Nephron progenitor cell (in vitro differentiated cells): ENCODE measurements around the gene TTC21A.

Source experiments
- DNase-seq: peaks from one replicate; pipeline ENCODE4 v3.0.0; 2021
- H3K27ac Mint-ChIP-seq: 2 replicates; pipeline ENCODE4 v1.8.0; 2021; ENCODE audit warnings: mild to moderate bottlenecking, moderate library complexity, mixed read lengths
- H3K27me3 Mint-ChIP-seq: 2 replicates; pipeline ENCODE4 v1.8.0; 2021; ENCODE audit warnings: mild to moderate bottlenecking, low read depth, mixed read lengths; ENCODE audit not compliant: poor library complexity
- H3K36me3 Mint-ChIP-seq: 2 replicates; pipeline ENCODE4 v1.8.0; 2021; ENCODE audit warnings: low read depth, mixed read lengths
- H3K4me1 Mint-ChIP-seq: 2 replicates; pipeline ENCODE4 v1.8.0; 2021; ENCODE audit warnings: mixed read lengths
- H3K4me3 Mint-ChIP-seq: 2 replicates; pipeline ENCODE4 v1.8.0; 2021; ENCODE audit warnings: mild to moderate bottlenecking, moderate library complexity, mixed read lengths
- H3K9me3 Mint-ChIP-seq: 2 replicates; pipeline ENCODE4 v1.8.0; 2021; ENCODE audit warnings: mild to moderate bottlenecking, moderate library complexity, mixed read lengths
- TF ChIP-seq, protein P1 (sequence below): fragments of 200-600 bp; sonication (generic); IDR thresholded peaks from 2 replicates; pipeline ENCODE4 v1.5.0; 2021; ENCODE audit warnings: antibody characterized with exemption

TTC21A gene

DNA sequence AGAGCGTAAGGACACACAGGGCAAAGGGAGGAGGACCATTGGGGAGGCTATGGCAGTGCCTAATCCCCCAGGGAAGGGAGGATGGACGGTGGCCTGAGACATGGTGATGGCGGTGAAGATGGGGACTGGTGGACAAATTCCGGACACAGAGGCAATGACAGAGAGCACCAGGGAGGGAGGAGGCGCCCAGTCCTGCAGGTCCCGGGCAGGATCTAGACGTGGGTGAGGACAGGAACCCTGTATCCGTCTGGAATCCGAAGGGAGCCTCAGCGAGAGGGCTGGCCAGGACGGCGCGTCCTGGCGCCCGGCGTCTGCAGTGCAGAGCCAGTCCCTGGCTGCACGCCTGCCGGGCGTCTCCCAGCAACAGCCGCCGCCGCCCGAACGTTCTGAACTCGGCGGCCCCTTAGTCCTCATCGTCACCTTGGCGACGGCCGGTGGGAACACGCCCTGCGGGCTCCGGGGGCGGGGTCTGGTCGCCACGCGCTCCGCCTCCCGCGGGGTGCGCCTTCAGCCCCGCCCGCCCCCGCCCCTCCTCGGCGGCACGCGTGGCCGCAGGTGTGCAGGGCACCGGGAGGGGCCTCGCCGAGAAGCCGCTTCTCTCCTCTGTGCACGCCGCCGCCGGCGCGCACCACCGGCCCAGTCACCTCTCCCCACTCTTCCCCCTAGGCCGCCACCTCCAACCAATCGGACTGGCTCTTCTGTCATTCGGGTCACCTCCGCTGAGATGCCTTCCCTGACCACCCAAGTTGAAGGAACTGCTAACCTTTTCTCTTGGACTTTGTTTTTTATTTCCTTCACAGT is 73.3 kb downstream of the TTC21A start:
- Mint-ChIP-seq H3K9me3 (no peaks in the 10 kb centered on the region), H3K4me1 (peaks cover 69% of the 10 kb centered on the region), H3K36me3 (no peaks in the 10 kb centered on the region), H3K27ac (peak overlapping the region; percentile 66), H3K4me3 (peak overlapping the region; percentile 91), H3K27me3 (peaks cover 11% of the 10 kb centered on the region)
- TF ChIP-seq, protein P1, sequence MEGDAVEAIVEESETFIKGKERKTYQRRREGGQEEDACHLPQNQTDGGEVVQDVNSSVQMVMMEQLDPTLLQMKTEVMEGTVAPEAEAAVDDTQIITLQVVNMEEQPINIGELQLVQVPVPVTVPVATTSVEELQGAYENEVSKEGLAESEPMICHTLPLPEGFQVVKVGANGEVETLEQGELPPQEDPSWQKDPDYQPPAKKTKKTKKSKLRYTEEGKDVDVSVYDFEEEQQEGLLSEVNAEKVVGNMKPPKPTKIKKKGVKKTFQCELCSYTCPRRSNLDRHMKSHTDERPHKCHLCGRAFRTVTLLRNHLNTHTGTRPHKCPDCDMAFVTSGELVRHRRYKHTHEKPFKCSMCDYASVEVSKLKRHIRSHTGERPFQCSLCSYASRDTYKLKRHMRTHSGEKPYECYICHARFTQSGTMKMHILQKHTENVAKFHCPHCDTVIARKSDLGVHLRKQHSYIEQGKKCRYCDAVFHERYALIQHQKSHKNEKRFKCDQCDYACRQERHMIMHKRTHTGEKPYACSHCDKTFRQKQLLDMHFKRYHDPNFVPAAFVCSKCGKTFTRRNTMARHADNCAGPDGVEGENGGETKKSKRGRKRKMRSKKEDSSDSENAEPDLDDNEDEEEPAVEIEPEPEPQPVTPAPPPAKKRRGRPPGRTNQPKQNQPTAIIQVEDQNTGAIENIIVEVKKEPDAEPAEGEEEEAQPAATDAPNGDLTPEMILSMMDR: no peak
- peak; percentile 92 for DNase-seq

DNA sequence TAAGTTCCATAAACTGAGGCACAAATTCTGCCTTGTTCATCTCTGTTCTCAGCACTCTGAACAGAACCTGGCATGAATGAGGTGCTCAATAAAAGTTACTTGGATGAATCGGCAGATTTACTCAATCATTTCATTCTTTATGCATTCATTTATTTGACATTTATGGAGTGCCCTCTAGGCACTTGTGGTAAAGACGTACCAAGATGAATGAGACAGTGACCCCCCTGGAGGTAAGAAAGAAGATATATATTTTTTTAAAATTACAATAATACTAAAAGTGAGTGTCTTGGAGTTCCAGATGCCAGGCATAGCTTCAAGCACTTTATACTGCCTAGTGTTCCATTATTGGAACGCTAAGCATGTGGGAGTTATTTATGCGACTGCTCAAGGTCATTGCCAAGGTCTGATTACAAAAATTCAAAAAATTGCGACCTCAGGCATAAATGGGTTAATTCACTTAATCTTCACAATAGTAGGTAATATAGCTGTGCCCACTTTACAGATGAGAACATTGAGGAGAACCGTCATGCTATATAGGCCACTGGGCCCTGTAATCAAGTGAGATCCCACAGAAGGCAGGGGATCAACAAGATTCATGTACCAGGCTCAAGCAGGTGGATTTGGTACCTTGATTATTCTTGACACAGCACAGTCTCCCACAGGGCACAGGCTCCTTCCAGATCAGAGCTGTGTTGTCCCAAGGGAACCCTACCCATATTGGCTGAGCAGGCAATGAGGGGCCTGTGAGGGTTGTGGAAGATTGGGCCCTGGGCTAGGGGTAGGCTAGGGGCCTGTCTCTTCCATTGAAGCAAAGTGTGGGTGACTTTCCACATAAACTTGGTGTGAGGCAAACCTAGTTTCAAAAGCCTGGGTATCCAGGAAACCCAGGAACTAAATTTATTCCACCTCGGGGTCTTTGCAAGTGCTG is 74.2 kb downstream of the TTC21A start:
- Mint-ChIP-seq H3K9me3 (no peaks in the 10 kb centered on the region), H3K4me3 (peak overlapping the region; percentile 77), H3K27ac (no peak overlapping the region), H3K4me1 (peaks cover 63% of the 10 kb centered on the region), H3K27me3 (peaks cover 11% of the 10 kb centered on the region), H3K36me3 (no peaks in the 10 kb centered on the region)
- no peak for DNase-seq
- TF ChIP-seq, protein P1: no peak

DNA sequence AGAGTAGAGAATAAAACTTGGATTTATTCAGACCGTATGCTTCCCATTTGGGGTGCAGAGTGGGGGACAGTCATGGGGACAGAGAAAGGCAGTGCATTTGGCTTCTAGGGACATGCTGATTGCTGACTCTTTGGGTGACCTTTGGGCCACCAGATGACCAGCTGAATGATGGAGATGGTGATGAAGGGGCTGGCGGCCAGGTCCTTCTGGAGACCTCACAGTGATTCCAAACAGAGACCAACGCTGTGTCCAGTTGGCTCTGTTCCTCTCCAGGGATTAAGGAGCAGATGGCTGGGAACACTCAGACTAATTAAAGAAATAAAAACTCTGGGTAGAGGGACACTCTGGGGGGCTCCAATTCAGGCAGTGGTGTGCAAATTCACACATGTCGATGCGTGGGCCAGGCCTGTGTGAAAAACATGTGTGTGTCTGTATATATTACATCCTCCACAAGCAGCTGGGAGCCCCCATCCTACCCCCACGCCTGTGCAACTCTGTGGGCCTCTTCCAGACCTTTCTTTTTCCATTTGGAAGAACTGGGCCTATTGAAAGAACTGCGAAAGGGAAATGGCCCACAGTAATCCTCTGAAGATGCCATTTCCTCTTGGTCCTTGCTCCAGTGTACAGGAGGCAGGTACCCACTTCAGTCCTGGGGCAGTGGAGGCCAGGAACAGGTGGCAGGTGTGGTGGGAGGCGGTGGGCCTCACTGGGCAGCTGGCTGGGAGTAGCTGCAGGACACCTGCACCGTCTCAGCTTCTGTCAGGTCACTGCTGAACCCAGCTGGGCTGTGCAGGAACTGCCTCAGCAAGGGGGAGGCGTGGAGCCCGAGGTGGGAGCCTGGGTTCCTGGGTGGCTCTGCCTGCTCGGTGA is 76.0 kb downstream of the TTC21A start:
- no peaks in the 10 kb centered on the region for H3K9me3 Mint-ChIP-seq
- no peak for DNase-seq
- peaks cover 11% of the 10 kb centered on the region for H3K27me3 Mint-ChIP-seq
- H3K27ac Mint-ChIP-seq: peak overlapping the region; percentile 29
- H3K36me3 Mint-ChIP-seq: peaks cover 7% of the 10 kb centered on the region
- no peak overlapping the region for H3K4me3 Mint-ChIP-seq
- peaks cover 48% of the 10 kb centered on the region for H3K4me1 Mint-ChIP-seq
- TF ChIP-seq, protein P1: no peak

DNA sequence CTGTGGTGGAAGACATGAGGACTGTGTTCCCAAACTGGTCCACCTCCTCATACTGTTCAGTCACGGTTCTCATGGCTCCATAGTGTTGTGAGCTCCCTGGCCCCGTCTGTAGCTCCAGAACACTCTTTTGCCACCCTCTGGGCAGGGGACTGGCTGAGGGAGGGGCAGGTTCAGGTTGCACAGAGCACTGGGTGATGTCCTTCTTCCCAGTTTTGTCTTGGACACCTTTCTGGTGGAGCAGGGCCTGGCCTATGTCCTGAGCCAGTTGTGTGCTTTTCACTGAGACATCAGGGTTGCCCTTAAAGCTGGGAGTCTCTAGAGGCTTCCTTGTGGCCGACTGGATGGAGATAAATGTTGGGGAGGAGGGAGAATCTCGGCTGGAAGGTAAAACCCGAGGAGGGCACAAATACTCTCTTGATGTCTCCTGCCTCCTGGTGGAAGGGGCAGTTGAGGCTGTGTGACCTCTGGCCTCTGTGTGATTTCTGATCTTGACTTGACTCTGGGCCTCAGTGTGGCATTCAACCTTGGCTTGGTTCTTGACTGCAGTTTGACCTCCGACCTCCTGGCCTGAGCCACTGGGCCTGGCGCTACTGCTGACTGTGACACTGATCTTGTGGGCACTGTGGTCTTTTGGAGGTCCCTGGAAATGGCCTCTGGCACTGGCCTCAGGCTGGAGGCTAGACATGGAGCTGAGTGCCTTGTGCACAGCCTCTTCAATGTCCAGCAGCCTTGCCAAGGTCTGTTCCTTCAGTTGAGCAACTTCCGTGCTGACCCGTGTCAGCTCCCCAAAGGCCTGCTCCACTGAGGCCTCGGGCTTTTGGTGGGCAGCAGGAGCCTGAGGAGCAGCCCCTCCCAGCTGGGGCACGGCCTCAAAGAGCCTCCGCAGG is 76.8 kb downstream of the TTC21A start:
- Mint-ChIP-seq H3K4me1 (peaks cover 40% of the 10 kb centered on the region), H3K4me3 (no peak overlapping the region), H3K36me3 (peaks cover 7% of the 10 kb centered on the region), H3K27ac (no peak overlapping the region), H3K9me3 (no peaks in the 10 kb centered on the region), H3K27me3 (peaks cover 11% of the 10 kb centered on the region)
- TF ChIP-seq, protein P1: no peak
- no peak for DNase-seq

DNA sequence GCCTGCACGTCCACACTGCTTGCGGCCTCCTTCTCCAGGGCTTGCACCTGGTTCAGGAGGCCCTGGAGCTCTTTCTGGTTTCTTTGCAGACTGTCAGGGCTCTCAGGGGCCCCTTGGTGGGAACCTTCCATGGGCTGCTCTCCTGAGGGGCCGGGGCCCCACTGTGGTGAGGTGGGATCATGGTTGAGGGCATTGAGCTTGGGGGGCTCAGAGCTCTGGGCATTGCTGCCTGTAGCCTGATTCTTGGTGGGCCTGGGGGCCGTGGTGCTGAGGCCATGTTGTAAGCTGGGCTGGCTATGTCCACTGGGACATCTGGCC is 77.4 kb downstream of the TTC21A start:
- H3K27me3 Mint-ChIP-seq: peaks cover 11% of the 10 kb centered on the region
- no peak overlapping the region for H3K27ac Mint-ChIP-seq
- no peak for DNase-seq
- peaks cover 40% of the 10 kb centered on the region for H3K4me1 Mint-ChIP-seq
- no peak overlapping the region for H3K4me3 Mint-ChIP-seq
- no peaks in the 10 kb centered on the region for H3K9me3 Mint-ChIP-seq
- TF ChIP-seq, protein P1: no peak
- H3K36me3 Mint-ChIP-seq: peaks cover 7% of the 10 kb centered on the region
